GM21447 (cell line): Measurements from ENCODE around the gene CACNA2D4.
A peak's percentile ranks its signal among the peaks of the same experiment; 100 is the strongest.

Source experiments
- ATAC-seq: cut with Tn5 transposase; IDR thresholded peaks from one replicate; pipeline ENCODE4 v1.9.1; 2021; ENCODE audit not compliant: unreplicated experiment

Gene CACNA2D4

GRCh38 chr12:1806301-1807086 lies 112.0 kb downstream of the CACNA2D4 start:
- ATAC-seq, result no peak

DNA sequence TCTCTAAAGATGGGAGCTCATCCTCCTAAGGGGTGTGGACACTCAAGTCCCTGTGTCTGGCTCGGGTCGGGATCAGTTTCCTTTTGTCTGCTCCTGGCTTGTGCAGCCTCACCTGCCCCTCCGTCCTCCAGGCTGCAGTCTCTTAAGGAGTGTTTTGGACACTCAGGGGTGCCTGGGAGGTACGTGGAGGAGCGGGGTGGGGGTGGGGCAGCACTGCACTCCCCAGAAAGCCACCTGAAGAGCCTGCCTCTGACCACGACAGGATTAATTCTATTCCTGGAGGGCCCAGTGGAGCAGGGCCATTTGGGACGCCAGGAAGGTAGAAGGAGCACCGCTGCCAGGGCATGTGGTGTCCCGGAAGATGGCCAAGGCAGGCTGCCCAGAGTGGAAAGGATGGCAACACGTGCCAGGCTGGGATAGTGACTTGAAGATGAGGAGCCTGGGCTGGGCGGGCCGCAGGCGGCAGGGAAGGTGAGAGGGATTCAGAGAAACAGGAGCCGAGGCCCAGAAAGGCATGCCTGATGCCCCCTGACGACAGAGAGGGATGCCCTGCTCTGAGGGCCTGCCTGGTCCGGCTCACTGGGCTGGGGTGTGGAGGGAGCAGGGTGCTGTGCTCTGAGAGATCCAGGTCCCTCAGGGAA lies 112.9 kb downstream of the CACNA2D4 start:
- ATAC-seq, result no peak

- ATAC-seq, result peak; percentile 83
Measured at GRCh38 chr12:1804545-1805332, 113.7 kb downstream of the CACNA2D4 start.

- ATAC-seq, result no peak
Measured at GRCh38 chr12:1803736-1804135, 114.7 kb downstream of the CACNA2D4 start.

DNA sequence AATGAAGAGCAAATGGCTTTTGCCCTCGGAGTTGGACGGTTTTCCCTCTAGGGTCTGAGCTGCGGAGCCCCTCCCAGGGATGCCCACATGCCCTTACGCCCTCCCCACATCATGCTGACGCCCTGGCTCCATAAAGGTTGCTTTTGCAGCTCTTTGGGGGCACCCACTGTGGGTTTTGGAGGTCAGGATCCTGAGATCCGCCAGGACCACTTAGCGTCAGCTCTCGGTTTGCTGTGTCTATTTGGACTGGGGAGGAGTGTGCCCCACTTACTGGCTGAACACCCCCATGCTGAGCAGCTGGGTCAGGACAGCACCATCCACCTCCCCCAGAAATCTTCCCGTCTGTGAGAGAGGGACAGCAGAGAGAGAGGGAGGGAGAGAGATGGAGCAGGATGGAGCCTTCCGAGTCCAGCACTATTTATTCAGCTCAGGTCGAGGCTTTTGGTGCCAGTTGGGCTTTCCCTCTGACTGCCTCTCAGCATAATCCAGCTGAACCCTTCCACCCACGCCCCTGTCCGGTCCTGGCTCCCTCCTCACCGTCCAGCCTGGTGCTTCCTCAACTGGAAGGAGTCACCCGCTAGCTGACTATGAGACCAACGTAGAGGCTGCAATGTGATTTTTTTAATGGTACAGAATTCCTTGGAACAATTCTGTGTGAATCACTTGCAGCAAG lies 117.0 kb downstream of the CACNA2D4 start:
- no peak for ATAC-seq

DNA sequence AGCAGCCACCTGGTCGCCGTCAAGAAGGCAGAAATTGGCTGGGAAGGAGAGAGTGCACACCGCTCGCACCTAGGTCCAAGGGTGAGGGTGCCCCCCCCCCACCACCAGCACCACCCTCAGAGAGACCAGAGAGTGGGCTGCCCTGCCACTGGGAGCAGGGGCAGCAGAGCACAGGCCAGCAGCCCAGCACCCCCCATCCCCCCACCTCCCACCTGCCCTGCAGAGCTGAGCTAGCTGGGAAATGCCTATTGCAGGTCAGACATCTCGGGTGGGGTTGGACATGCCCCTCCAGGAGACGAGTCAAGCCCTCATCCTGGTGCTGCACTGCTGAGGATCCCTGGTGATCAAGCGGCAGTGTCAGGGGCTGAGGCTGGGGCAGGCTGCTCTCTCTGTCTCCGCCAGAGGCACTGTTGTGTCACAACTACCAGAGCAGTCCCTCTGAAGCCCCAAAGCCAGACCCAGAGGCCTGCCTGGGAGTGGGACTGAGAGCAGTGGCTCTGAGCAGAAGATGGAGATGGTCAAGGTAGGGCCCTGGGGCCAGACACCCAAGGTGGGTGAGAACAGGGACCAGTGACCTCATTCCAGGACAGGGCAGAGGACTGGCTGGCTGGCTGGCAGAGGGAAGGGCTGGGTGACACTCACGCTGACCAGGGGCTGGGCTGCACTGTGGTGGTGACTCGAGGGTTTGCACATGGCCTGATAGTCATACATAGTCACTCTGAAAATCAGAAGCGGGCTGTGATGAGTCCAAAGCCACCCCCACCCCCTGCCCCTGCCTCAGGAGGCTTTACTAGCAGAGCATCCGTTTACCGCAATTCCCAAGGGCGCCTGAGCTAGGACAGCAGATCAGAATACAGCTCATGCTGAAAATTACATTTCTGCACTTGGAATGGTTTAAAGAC lies 117.8 kb downstream of the CACNA2D4 start:
- no peak for ATAC-seq

DNA sequence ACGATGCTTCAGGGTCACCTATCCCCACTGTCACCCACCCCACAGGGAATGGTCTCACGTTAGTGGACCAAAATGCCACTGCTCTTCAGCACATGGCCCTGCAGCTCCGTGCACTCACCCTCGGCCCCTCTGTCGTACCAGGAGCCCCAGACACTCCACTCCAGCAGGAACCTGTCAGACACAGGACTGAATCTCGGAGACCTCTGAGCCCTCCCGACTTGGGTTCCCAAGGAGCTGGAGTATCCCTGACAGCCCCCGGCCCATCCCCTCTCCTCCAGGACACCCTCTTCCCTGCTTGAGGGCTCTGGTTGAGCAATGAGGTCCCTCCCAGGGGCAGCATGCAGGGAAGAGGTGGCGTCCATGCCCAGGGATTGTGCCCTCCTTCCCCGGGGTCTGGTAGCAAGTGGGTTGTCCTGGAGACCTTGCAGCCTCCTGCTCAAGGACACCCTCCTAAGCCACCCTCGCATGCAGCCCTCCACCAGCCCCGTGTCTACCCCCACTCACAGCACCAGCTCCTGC lies 118.5 kb downstream of the CACNA2D4 start:
- no peak for ATAC-seq

GRCh38 chr12:1799051-1799881 lies 119.2 kb downstream of the CACNA2D4 start:
- ATAC-seq, result no peak

GRCh38 chr12:1798641-1799020 lies 119.8 kb downstream of the CACNA2D4 start:
- no peak for ATAC-seq

DNA sequence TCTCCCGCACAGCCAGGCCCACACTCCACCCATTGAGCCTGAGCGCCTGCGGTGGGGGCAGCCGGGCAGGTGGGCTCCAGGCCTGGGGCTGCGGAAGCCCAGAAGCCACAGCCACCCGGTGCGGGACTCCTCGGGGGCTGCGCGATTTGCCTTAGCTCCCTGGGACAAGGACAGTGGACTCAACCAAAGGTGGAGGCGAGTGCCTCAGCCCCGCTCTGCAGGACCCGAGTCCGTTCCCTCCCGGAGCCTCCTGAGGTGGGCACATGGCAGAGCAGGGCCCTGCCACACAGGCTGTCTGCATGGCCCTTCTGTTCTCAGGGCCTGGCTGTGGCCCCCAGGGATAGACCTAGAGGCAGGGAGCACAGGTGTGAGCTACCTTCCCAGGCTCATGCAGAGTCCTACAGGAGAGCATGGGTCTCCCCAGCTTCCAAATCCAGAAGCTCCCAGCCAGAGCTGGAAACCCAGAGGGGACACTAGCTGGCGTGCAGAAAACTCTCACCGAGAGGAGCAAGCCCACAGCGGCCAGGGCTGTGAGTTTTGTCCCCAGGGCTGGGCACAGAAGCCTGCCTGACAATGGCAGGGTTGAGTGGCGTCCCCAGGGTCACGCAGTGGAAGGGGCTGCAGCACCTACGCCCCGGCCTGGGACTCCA lies 120.3 kb downstream of the CACNA2D4 start:
- no peak for ATAC-seq

DNA sequence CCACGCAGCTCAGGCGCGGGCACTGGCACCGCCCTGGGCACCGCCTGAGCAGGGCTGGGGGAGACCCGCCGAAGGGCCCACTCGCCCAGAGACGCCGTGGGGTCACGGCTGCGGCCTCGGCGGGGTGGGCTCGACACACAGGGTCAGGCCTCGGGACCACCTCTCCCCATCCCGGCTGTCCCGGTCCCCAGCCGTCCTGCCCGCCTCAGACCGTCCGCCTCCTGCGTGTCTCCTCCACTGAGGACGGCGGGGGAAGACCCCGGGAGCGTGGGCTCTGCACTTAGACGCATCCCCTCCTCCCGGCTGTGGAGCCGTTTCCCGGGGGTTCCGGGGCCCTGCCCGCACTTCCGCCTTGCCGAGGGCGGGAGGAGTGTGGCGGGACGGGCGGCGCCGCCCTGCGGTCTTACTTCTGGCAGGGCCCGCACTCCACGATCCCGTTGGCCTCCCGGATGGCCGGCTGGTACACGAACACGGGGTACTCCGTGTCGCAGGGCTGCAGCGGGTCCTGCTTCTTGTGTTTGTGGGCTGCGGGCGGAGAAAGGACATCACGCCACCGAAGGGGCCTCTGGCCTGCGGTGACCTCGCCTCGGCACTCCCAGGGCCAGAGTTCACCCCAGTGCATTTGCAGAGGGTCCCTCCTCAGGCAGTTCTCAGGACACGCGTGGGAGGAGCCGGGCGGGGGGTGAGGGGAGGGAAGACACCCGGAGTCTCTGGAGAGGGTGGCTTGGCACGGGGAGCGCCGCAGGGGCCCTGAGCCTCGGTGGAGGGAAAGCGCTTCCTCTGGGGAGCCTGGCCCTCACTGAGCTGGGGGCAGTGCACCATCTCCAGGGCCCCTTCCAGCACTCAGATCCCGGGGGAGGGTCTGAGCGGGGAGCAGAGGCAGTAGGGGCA lies 121.2 kb downstream of the CACNA2D4 start:
- ATAC-seq, result peak; percentile 20

GRCh38 chr12:1796515-1797010 lies 121.9 kb downstream of the CACNA2D4 start:
- ATAC-seq, result peak; percentile 41

GRCh38 chr12:1795785-1796514 lies 122.5 kb downstream of the CACNA2D4 start:
- peak; percentile 83 for ATAC-seq

DNA sequence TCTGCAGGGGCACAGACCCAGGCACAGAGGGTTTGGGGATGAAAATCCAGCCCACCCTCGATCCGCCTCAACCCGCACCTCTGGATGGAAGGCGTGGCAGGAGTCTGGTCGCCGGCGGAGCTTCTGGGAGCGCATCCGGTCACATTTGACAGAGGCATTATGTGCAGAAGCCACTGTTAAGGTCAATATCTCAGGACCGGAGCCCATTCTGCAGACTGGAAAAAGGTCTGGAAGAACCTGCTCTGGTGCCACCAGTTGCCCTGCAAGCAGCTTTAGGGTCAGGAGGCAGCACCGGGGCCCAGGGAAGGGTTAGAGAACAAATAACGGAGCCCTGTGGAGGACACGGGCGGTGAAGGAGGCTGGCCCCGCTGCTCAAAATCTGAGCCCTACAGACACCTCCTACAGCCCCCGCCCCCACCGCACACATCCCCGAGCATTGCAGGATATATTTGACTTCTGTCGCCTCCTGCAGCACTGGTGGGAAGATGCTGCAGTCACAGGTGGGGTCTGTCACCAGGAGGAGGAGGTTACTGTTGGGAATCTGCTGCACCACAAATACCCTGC lies 123.1 kb downstream of the CACNA2D4 start:
- no peak for ATAC-seq

- no peak for ATAC-seq
Measured at GRCh38 chr12:1794440-1795090, 123.9 kb downstream of the CACNA2D4 start.
